Fibroblast of the conjunctiva (primary cell): Measurements from ENCODE around the gene OGFOD3.
"Not testable (repeated sequence)": the region's sequence is repeated elsewhere in the genome, so short reads cannot be mapped to it uniquely, and the experiment has no call there.

ENCODE experiments used
- DNase-seq: peaks from one replicate; pipeline ENCODE4 v3.0.0-alpha.2; 2010; ENCODE audit warnings: low read depth

Gene OGFOD3

DNA sequence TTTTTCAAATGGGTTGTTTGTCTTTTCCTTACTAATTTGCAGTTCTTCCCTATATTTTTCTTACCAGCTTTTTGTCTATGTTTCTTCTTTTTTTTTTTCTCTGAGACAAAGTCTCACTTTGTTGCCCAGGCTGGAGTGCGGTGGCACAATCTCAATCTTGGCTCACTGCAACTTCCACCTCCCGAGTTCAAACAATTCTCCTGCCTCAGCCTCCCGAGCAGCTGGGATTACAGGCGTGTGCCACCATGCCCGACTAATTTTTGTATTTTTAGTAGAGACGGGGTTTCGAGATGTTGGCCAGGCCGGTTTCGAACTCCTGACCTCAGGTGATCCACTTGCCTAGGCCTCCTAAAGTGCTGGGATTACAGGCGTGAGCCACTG is 45.3 kb downstream of the OGFOD3 start:
- not testable (repeated sequence) for DNase-seq

DNA sequence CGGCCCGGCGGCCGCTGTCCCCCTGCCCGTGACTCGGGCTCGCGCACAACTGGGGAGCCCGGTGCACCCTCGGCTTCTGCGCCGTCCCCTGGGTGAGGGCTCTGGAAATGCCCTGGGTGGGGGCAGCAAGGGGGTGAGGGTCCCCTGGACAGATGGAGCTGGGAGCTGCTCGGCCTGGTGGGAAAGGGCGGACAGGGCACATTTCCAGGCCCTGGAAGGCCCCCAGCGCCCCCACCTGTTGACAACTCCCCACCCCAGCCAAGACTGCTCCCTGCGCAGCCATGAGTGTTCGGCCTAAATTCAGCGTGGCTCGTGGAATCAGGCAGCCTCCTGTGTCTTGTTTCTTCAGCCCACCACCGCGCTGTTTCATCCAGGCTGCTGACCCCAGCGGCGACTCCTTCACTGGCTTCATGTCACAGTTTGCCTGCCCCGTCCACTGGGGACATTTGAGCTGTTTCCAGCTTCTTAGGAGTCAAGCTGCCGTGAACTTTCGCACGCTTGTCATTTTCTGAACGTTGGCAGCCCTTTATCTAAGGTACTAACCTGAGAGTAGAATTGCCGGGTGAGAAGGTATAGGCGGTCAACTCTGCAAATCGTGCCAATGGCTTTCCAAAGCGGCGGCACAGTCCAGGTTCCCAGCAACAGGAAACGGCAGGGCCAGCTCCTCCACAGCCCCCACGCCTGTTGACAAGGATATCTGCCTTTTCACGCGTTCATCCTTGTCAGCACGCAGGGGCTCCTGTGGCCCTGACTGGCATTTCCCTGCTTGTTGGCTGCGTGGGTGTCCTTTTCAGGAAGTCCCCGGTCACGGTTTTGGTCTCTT is 45.9 kb downstream of the OGFOD3 start:
- DNase-seq, result no peak

- no peak for DNase-seq
These were observed 46.8 kb downstream of the OGFOD3 start, which contains the start of gene UTS2R for GRCh38 chr17:82371333-82372248. TSS of gene UTS2R (plus strand) at chr17:82371765. CDS start at chr17:82374325, 2,560 bp downstream.

GRCh38 chr17:82370471-82371332 is 47.7 kb downstream of the OGFOD3 start:
- DNase-seq, result no peak

- DNase-seq, result no peak
These were observed 49.2 kb downstream of the OGFOD3 start for GRCh38 chr17:82369211-82369610.

GRCh38 chr17:82367724-82368524 is 50.5 kb downstream of the OGFOD3 start:
- DNase-seq, result no peak

DNA sequence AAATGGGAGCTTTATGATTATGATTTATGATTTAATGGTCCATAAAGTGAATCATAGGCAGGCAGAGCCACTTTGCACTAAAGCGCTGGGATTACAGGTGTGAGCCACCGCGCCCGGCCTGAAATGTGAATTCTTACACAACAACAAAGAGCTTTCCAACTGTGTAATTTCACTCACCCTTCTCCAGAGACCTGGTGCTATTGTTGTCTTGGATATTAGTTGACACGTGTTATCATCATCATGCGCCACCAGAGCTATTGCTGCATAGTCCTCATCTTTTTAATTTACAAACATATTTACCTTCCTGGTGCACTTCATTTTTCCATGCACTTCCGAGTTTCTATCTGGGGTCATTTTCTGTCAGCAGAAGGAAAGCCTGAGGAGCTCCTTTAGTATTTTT is 51.6 kb downstream of the OGFOD3 start:
- no peak for DNase-seq

- no peak for DNase-seq
These were observed 52.6 kb downstream of the OGFOD3 start for GRCh38 chr17:82365606-82366295.

- DNase-seq, result no peak
These were observed 56.3 kb downstream of the OGFOD3 start for GRCh38 chr17:82361885-82362633.

DNA sequence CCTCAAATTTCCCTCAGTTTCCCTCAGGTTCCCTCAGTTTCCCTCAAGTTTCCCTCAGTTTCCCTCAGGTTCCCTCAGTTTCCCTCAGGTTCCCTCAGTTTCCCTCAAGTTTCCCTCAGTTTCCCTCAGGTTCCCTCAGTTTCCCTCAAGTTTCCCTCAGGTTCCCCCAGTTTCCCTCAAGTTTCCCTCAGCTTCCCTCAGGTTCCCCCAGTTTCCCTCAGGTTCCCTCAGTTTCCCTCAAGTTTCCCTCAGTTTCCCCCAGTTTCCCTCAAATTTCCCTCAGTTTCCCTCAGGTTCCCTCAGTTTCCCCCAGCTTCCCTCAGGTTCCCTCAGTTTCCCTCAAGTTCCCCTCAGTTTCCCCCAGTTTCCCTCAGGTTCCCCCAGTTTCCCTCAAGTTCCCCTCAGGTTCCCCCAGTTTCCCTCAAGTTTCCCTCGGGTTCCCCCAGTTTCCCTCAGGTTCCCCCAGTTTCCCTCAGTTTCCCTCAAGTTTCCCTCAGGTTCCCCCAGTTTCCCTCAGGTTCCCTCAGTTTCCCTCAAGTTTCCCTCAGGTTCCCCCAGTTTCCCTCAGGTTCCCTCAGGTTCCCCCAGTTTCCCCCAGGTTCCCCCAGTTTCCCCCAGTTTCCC is 58.8 kb downstream of the OGFOD3 start:
- not testable (repeated sequence) for DNase-seq

- no peak for DNase-seq
These were observed 59.7 kb downstream of the OGFOD3 start, which contains the start of gene TEX19 for GRCh38 chr17:82358465-82359350. TSS of gene TEX19 (plus strand) at chr17:82359247. CDS start at chr17:82362151, 2,904 bp downstream.

DNA sequence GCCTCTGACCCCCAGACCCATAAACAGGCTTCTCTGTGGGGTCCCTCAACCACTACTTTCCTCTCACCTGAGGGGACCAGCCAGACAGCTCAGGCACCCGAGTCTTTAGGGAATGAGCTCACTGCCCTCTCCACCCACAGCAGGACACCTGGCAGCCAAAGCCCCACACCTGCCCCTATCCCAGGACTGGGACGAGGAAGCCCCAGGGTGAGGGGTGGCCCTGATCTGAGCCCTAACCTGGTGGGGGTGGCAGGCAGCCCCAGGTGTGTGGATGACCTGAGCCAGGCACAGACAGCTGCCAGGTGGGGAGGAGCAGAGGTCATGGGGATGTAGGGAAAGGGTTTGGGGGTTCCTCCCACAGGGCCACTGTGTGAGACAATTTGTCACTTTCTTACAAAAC is 61.0 kb downstream of the OGFOD3 start:
- DNase-seq, result no peak

GRCh38 chr17:82356845-82357355 is 61.5 kb downstream of the OGFOD3 start:
- no peak for DNase-seq

DNA sequence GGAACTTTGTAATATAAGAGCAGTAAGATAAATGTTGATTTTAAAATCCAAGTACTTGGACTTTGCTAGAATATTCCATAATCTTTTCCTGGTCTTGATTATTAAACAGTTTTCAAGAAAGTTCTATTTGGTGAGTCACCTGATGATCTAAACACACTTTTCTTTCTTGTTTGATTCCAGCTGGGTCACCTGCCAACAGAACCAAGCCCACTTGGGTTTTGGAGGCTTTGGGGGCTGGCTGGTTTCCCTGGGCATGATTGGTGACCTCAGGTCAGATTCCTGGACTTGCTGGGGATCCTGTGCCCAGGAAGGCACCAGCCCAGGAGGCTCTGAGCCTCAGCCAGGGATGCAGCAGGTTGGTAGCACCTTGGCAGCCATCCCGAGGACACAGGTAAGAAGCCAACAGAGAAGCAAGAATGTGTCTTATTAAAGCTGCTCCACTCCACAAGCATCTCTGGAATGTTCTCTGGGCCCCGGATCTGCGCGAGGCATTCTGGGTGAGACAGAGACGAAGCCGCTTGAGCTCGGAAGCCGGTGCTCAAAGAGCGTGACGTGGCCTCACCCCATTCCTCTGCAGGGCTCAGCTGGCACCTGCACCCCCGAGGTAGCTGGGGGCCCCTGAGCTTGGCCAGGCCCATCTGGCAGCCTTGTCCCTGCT is 62.5 kb downstream of the OGFOD3 start:
- no peak for DNase-seq

DNA sequence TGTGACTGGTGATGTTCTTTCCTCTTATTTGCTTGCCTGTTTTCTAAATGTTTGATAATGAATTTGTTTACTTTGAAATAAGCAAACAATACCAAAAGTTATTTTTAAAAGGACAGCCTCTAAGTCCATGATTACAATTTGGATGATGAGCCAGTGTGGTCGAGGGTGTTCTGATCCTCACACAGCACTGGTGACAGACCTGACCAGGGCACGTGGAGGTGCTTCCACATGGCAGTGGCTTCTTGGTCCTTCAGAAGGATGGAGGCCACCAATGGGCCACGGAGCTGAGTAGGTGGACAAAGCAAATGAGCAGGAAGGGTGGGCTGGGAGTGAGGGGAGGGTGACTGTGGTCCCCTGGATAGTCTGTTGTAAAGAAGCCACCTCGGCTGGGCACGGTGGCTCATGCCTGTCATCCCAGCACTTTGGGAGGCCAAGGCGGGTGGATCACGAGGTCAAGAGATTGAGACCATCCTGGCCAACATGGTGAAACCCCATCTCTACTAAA is 63.5 kb downstream of the OGFOD3 start:
- DNase-seq, result no peak

GRCh38 chr17:82353484-82353883 is 64.9 kb downstream of the OGFOD3 start:
- no peak for DNase-seq
